ENCODE results near the gene SCD5. TPM values are rescaled to one million over a fixed set of nuclear protein-coding genes. Genes with fewer than 3 reads are reported as not detected.

SCD5 gene
- total and polyA plus RNA-seq, 2 donors (not counting 3 experiments of a cell fraction or from before 2014, with no cell fraction given), result 38.4 to 38.5 TPM

- BruUV-seq (replicated peaks), result no TSS peak
- Histone ChIP-seq H2AFZ (ENCODE audit: low read depth, low read length) (no peak overlapping the region), H3K79me2 (ENCODE audit: control insufficient read depth, insufficient read depth, low read length) (no peaks in the 10 kb centered on the region), H3K27me3 (ENCODE audit: control insufficient read depth in 2 of 2, insufficient read depth in 2 of 2, low read length in 2 of 2) (no peaks in the 10 kb centered on the region), H3K4me2 (ENCODE audit: insufficient read depth, low read length) (no peak overlapping the region), H3K27ac (ENCODE audit: insufficient read depth, low read depth, low read length) (no peak overlapping the region), H3K4me3 (replicated peaks in 1 of 3; ENCODE audit: insufficient read depth in 1 of 3, low read depth in 1 of 3, low read length in 3 of 3) (no peak overlapping the region), H4K20me1 (replicated peaks; ENCODE audit: control insufficient read depth, extremely low read depth, insufficient read depth, low read length) (no peaks in the 10 kb centered on the region), H3K9ac (replicated peaks; ENCODE audit: extremely low read depth, insufficient read depth, low read length) (no peak overlapping the region), H3K9me1 (replicated peaks; ENCODE audit: control insufficient read depth, extremely low read depth, insufficient read depth, low read length) (no peaks in the 10 kb centered on the region), H3K9me3 (replicated peaks; ENCODE audit: control insufficient read depth, insufficient read depth, low read length) (no peaks in the 10 kb centered on the region), H3K4me1 (ENCODE audit: control insufficient read depth, extremely low read depth, insufficient read depth, low read length) (no peaks in the 10 kb centered on the region), H3K36me3 (ENCODE audit: control insufficient read depth in 2 of 2, extremely low read depth in 1 of 2, insufficient read depth in 2 of 2, low read length in 2 of 2) (peaks cover 0 to 2% of the 10 kb centered on the region in 2 experiments)
- ChIA-PET CTCF (no interaction called here), POLR2A (no interaction called here)
- dilution Hi-C loops (cut with MboI; ENCODE audit: extremely low pct_ligation_motif_present, low sequenced_read_pairs) (no loop called here), intact Hi-C loops (cut with micrococcal nuclease) (no loop called here)
- TF ChIP-seq POLR2AphosphoS5 (IDR thresholded peaks at IDR 0.05; ENCODE audit: insufficient read depth, low read depth, low read length) (no peak), MYC (IDR thresholded peaks at IDR 0.05; ENCODE audit: low read depth, low read length) (no peak), CTCF (IDR thresholded peaks at IDR 0.05; ENCODE audit: extremely low read depth in 1 of 2, insufficient read depth in 1 of 2, low read depth in 1 of 2, low read length in 2 of 2) (no peak), MAX (IDR thresholded peaks at IDR 0.05; ENCODE audit: insufficient read depth, insufficient read length) (no peak), JUN (IDR thresholded peaks at IDR 0.05; ENCODE audit: borderline replicate concordance, insufficient read depth, insufficient read length, low read depth) (no peak), POLR2A (IDR thresholded peaks at IDR 0.05; ENCODE audit: low read depth, low read length) (no peak), EZH2 (IDR thresholded peaks at IDR 0.05; ENCODE audit: borderline replicate concordance, low read depth, low read length, severe bottlenecking) (no peak), FOS (IDR thresholded peaks at IDR 0.05; ENCODE audit: borderline replicate concordance, insufficient read depth, low read length) (no peak), GATA2 (IDR thresholded peaks at IDR 0.05; ENCODE audit: insufficient read depth, insufficient read length, low read depth, low read length) (no peak)
- no peak for DNase-seq (ENCODE audit: low read depth, low spot score)
- FAIRE-seq, result no peak
These were observed 25.5 kb downstream of the SCD5 start for GRCh38 chr4:82773057-82773456.

Data from endothelial cell of umbilical vein (primary cell).